ENCODE results near the gene PTPRN2.

PTPRN2 gene

DNA sequence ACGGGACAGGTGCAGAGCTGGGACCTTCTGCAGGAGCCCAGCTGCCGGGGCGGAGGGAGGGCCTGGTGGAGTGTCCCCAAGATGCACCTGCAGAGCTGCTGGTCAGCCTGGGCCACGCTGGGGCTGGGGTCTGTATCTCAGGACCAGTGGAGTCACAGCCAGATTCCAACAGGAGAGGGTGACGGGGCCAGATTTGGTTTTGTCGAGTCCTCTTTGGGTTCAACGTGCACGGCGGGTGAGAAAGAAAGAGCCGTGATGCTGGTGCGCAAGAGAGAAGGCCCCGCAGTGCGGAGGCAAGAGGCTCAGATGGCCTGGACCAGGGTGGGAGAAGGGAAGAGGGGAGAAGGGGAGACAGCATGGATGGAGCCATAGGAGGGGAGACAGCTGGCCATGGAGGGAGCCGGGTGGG, 462.9 kb downstream of the PTPRN2 start:
- no peak for TF ChIP-seq CTCF (IDR thresholded peaks at IDR 0.05; ENCODE audit: borderline replicate concordance, control extremely low read depth, extremely low read depth, insufficient read depth, missing control alignments)
- DNase-seq (ENCODE audit: low spot score), result no peak
- in situ Hi-C loops (cut with MboI; ENCODE audit: low sequenced_read_pairs, unreplicated experiment), result no loop called here

- no peak for DNase-seq (ENCODE audit: low spot score)
- in situ Hi-C loops (cut with MboI; ENCODE audit: low sequenced_read_pairs, unreplicated experiment), result no loop called here
- TF ChIP-seq CTCF (IDR thresholded peaks at IDR 0.05; ENCODE audit: borderline replicate concordance, control extremely low read depth, extremely low read depth, insufficient read depth, missing control alignments), result no peak
These were observed 463.9 kb downstream of the PTPRN2 start for GRCh38 chr7:158123753-158124152.

DNA sequence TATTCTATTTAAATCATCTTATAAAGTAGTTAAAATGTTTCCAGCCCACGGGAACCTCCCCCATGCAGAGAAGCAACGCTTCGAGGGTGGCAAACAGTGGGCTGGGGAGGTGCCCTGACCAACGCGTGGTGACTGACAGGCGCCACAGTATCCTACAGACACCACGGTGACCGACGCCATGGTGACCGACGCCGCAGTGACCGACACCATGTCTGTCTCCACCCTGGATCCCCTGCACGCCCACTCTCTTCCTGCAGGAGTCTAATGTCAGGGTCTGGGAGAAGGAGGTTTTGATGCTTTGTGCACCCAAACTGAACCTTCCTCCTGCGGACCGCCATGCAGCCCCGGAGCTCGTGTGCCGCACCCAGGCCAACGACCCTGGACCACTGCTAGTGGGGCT, 464.4 kb downstream of the PTPRN2 start:
- in situ Hi-C loops (cut with MboI; ENCODE audit: low sequenced_read_pairs, unreplicated experiment), result no loop called here
- no peak for DNase-seq (ENCODE audit: low spot score)
- TF ChIP-seq CTCF (IDR thresholded peaks at IDR 0.05; ENCODE audit: borderline replicate concordance, control extremely low read depth, extremely low read depth, insufficient read depth, missing control alignments), result no peak

- TF ChIP-seq CTCF (IDR thresholded peaks at IDR 0.05; ENCODE audit: borderline replicate concordance, control extremely low read depth, extremely low read depth, insufficient read depth, missing control alignments), result no peak
- in situ Hi-C loops (cut with MboI; ENCODE audit: low sequenced_read_pairs, unreplicated experiment), result no loop called here
- DNase-seq (ENCODE audit: low spot score), result no peak
These were observed 466.1 kb downstream of the PTPRN2 start for GRCh38 chr7:158121441-158122045.

- in situ Hi-C loops (cut with MboI; ENCODE audit: low sequenced_read_pairs, unreplicated experiment), result no loop called here
- no peak for TF ChIP-seq CTCF (IDR thresholded peaks at IDR 0.05; ENCODE audit: borderline replicate concordance, control extremely low read depth, extremely low read depth, insufficient read depth, missing control alignments)
- no peak for DNase-seq (ENCODE audit: low spot score)
These were observed 466.9 kb downstream of the PTPRN2 start for GRCh38 chr7:158120716-158121115.

DNA sequence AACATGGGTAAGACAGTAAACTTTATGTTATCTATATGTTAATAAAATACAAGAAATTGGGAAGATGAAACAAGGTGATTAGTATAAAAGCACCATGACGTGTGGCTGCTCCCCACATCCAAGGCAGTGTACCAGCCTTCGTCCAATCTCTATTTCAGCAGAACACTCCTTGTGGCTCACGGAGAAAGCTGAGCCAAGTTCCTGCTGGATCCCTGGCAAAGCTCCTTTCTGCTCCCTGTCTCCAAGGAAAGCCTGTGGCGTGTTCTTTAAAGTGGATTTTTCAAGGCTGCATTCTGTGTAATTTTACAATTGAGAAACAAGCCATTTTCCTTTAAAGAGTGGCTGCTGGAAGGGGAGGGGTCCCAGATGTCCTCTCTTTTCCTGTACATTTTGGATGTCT, 467.3 kb downstream of the PTPRN2 start:
- DNase-seq (ENCODE audit: low spot score), result no peak
- in situ Hi-C loops (cut with MboI; ENCODE audit: low sequenced_read_pairs, unreplicated experiment), result no loop called here
- no peak for TF ChIP-seq CTCF (IDR thresholded peaks at IDR 0.05; ENCODE audit: borderline replicate concordance, control extremely low read depth, extremely low read depth, insufficient read depth, missing control alignments)
